Activated CD4-positive, alpha-beta memory T cell treated with anti-CD3 and anti-CD28 coated beads for 36 hours (primary cell): ENCODE measurements around the gene CD151. TPM values are rescaled to one million over a fixed set of nuclear protein-coding genes. Genes with fewer than 3 reads are reported as not detected.
A peak's percentile ranks its signal among the peaks of the same experiment; 100 is the strongest.

Experiments used
- CTCF ChIA-PET: fragments of 350-600 bp; sonication (Branson Sonifier 250); formaldehyde crosslinking; loops from one replicate; lab custom pipeline; 2021; ENCODE audit warnings: antibody characterized with exemption, inconsistent platforms; lab: Charles Lee
- POLR2A ChIA-PET: fragments of 350-600 bp; sonication (Branson Sonifier 250); formaldehyde crosslinking; loops from one replicate; lab custom pipeline; 2021; ENCODE audit warnings: antibody characterized with exemption; lab: Charles Lee
- DNase-seq: peaks from one replicate; pipeline ENCODE4 v3.0.0-alpha.2; 2020
- H3K27ac Mint-ChIP-seq: one replicate; pipeline ENCODE4 v1.8.0; 2021; ENCODE audit warnings: mixed read lengths
- H3K27me3 Mint-ChIP-seq: one replicate; pipeline ENCODE4 v1.8.0; 2021; ENCODE audit warnings: mixed read lengths
- H3K36me3 Mint-ChIP-seq: one replicate; pipeline ENCODE4 v1.8.0; 2021; ENCODE audit warnings: mixed read lengths
- H3K4me1 Mint-ChIP-seq: one replicate; pipeline ENCODE4 v1.8.0; 2021; ENCODE audit warnings: low read depth, mixed read lengths
- H3K4me3 Mint-ChIP-seq: one replicate; pipeline ENCODE4 v1.8.0; 2021; ENCODE audit warnings: mild to moderate bottlenecking, mixed read lengths
- H3K9me3 Mint-ChIP-seq: one replicate; pipeline ENCODE4 v1.8.0; 2021; ENCODE audit warnings: mixed read lengths
- intact Hi-C: fragments of 100-400 bp; cut with micrococcal nuclease; formaldehyde crosslinking; loops from one replicate; pipeline ENCODE4 v1.15.1; 2023
- total RNA-seq, 2 experiments: library from RNA; stranded (reverse); gene quantifications; one replicate each; pipeline ENCODE4 v1.2.3, GENCODE V29; 2021

The CD151 gene
- total RNA-seq, 2 experiments from 2014 or later, result 40.2 to 40.9 TPM

DNA sequence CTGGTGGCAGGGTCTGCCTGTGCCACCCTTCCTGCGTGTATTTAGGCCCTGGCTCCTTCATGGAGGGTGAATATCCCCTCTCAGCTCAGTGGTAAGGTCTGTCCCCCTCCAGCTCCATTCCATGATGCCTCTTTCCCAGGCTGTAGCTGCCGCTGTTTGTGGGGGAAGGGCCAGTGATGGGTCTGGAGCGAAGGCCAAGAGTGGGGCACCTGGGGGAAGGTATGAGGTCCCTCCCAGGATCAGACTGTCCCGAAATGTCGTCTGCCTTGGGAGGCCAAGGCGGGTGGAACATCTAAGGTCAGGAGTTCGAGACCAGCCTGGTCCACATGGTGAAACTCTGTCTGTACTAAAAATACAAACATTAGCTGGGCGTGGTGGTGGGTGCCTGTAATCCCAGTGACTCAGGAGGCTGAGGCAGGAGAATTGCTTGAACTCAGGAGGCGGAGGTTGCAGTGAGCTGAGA lies 1.1 kb downstream of the CD151 start:
- Mint-ChIP-seq H3K27me3 (peaks cover 21% of the 10 kb centered on the region), H3K27ac (no peak overlapping the region), H3K36me3 (peaks cover 1% of the 10 kb centered on the region), H3K4me1 (peaks cover 22% of the 10 kb centered on the region), H3K9me3 (no peaks in the 10 kb centered on the region), H3K4me3 (peak overlapping the region; percentile 65)
- POLR2A ChIA-PET, result interaction anchor here (1.7 to 2.2 kb wide), 2 partner anchors 9 to 14 kb away, joined by 7 to 12 read pairs; partner anchors contain the start of genes PNPLA2, POLR2L and TSPAN4
- intact Hi-C loops, result no loop called here
- no peak for DNase-seq
- CTCF ChIA-PET, result no interaction called here

DNA sequence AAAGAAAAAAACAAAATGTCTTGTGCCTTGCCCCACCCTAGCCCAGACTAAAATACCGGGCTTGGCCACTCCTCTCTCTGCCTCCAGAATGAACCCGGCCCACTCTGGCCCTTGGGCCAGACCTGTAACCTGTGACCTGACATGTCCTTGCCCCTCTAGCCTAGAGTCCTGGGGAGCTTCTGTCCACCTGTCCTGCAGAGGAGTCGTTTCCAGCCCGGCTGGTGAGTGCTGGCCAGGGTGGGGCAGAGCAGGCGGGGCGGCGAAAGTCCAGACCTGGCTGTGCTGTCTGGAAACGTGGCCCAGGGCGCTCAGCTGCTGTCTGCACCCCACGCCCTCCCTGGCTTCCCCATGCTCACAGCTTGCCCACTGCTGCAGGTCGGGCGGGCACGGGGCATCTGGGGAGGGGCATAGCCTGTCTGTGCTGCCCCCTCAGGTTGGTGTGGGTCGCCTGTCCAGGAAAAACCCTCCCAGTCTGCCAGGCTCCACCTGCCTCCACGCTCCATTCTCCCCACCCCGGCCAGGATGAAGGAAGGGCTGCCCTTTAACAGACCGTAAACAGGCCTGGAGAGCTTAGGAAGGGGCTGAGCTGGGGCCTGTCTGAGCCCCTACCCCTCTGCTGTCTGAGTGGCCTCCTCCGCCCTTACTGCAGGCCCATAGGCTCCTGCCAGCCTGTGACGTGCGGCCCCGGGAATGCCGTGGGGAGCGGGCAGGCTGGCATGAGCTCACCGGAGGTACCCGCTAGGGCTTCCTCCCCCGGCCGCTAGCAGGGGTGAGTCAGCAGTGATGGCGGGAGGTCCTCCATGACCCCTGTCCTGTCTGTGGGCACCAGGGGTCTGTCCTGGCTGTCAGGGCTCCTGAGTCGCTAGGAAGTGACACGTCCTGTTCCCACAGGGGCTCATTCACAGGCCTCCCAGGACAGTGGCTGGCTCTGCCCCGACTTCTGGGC lies 1.9 kb downstream of the CD151 start:
- intact Hi-C loops, result no loop called here
- Mint-ChIP-seq H3K4me3 (no peak overlapping the region), H3K9me3 (no peaks in the 10 kb centered on the region), H3K27ac (no peak overlapping the region), H3K4me1 (peaks cover 18% of the 10 kb centered on the region), H3K36me3 (peaks cover 2% of the 10 kb centered on the region), H3K27me3 (peaks cover 14% of the 10 kb centered on the region)
- ChIA-PET POLR2A (interaction anchor here (2.2 kb wide), 1 partner anchor 8 kb away, joined by 12 read pairs; the partner anchor contains the start of genes POLR2L and TSPAN4), CTCF (interaction anchor here (0.5 kb wide), 1 partner anchor 554 kb away, joined by 3 read pairs; no protein-coding TSS in a partner anchor)
- no peak for DNase-seq

DNA sequence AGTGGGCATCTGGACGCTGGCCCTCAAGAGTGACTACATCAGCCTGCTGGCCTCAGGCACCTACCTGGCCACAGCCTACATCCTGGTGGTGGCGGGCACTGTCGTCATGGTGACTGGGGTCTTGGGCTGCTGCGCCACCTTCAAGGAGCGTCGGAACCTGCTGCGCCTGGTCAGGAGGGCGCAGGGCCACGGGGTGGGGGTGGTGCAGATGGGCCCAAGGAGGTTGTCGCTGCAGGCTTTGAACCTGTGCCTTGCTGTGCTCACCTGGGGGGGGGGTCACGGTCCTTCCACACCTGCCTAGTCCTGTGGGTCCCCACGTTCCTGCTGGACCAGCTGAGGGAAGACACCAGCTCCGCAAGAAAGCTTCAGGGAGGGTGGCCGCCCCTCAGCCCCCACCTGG lies 3.5 kb downstream of the CD151 start:
- ChIA-PET CTCF (no interaction called here), POLR2A (interaction anchor here (1.5 kb wide), 1 partner anchor 10 kb away, joined by 4 read pairs; no protein-coding TSS in a partner anchor)
- Mint-ChIP-seq H3K36me3 (peaks cover 5% of the 10 kb centered on the region), H3K9me3 (no peaks in the 10 kb centered on the region), H3K4me1 (peaks cover 27% of the 10 kb centered on the region), H3K27ac (no peak overlapping the region), H3K4me3 (no peak overlapping the region), H3K27me3 (peaks cover 8% of the 10 kb centered on the region)
- no peak for DNase-seq
- intact Hi-C loops, result no loop called here

DNA sequence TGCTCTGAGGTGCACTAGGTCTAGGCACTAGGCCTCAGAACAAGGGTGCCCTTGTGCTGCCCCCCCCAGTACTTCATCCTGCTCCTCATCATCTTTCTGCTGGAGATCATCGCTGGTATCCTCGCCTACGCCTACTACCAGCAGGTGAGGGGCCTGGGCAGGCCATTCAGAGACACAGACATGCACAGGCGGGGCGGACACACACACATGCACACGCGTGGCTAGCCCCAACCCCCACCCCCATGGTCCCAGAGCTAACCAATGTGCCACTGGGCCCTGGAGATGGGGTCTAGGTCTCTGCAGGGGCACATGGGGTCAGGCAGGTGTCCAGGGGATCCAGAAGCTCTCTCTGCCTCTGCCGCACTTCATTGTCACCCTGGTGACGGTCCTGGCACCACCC lies 3.9 kb downstream of the CD151 start:
- CTCF ChIA-PET, result no interaction called here
- Mint-ChIP-seq H3K36me3 (peaks cover 5% of the 10 kb centered on the region), H3K27me3 (peaks cover 5% of the 10 kb centered on the region), H3K27ac (no peak overlapping the region), H3K9me3 (no peaks in the 10 kb centered on the region), H3K4me1 (peaks cover 25% of the 10 kb centered on the region), H3K4me3 (no peak overlapping the region)
- POLR2A ChIA-PET, result interaction anchor here (1.5 kb wide), 1 partner anchor 10 kb away, joined by 4 read pairs; no protein-coding TSS in a partner anchor
- no peak for DNase-seq
- intact Hi-C loops, result no loop called here

DNA sequence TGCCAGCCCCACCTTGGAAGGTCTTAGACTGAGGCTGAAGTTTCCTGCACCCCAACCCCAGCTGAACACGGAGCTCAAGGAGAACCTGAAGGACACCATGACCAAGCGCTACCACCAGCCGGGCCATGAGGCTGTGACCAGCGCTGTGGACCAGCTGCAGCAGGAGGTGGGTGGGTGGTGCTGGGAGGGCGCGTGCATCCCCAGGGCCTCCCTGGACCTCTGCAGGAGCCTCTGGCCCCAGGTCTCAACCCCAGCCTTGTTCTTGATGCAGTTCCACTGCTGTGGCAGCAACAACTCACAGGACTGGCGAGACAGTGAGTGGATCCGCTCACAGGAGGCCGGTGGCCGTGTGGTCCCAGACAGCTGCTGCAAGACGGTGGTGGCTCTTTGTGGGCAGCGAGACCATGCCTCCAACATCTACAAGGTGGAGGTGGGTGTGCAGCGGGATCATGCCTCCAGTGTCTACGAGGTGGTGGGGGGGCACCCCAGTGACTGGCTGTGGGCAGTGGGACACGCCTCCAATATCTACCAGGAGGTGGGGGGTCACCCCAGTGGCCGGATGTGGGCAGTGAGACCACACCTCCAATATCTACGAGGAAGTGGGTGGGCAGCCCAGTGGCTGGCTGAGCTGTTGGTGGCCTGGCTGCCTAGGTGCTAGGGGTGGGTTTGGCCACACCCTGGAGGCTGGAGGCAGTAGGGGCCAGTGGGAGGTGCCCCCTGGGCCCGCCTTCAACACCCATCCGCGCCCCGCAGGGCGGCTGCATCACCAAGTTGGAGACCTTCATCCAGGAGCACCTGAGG lies 4.6 kb downstream of the CD151 start:
- no peaks in the 10 kb centered on the region for H3K27me3 Mint-ChIP-seq
- no peak overlapping the region for H3K27ac Mint-ChIP-seq
- no peaks in the 10 kb centered on the region for H3K9me3 Mint-ChIP-seq
- H3K36me3 Mint-ChIP-seq, result peaks cover 5% of the 10 kb centered on the region
- intact Hi-C loops, result no loop called here
- H3K4me1 Mint-ChIP-seq, result peaks cover 23% of the 10 kb centered on the region
- H3K4me3 Mint-ChIP-seq, result no peak overlapping the region
- DNase-seq, result no peak
- ChIA-PET POLR2A (interaction anchor here (1.5 kb wide), 1 partner anchor 11 kb away, joined by 4 read pairs; no protein-coding TSS in a partner anchor), CTCF (no interaction called here)

DNA sequence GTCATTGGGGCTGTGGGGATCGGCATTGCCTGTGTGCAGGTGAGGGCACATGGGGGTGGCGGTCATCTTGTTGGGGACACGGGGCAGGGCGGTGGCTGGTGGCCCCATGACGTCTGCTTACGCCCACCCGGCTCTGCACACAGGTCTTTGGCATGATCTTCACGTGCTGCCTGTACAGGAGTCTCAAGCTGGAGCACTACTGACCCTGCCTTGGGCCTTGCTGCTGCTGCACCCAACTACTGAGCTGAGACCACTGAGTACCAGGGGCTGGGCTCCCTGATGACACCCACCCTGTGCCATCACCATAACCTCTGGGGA lies 5.2 kb downstream of the CD151 start:
- no peaks in the 10 kb centered on the region for H3K9me3 Mint-ChIP-seq
- peaks cover 23% of the 10 kb centered on the region for H3K4me1 Mint-ChIP-seq
- peaks cover 5% of the 10 kb centered on the region for H3K36me3 Mint-ChIP-seq
- H3K4me3 Mint-ChIP-seq, result no peak overlapping the region
- no peaks in the 10 kb centered on the region for H3K27me3 Mint-ChIP-seq
- no peak overlapping the region for H3K27ac Mint-ChIP-seq
- ChIA-PET POLR2A (no interaction called here), CTCF (interaction anchor here (1.4 kb wide), 1 partner anchor 10 kb away, joined by 4 read pairs; no protein-coding TSS in a partner anchor)
- no peak for DNase-seq
- intact Hi-C loops, result no loop called here

DNA sequence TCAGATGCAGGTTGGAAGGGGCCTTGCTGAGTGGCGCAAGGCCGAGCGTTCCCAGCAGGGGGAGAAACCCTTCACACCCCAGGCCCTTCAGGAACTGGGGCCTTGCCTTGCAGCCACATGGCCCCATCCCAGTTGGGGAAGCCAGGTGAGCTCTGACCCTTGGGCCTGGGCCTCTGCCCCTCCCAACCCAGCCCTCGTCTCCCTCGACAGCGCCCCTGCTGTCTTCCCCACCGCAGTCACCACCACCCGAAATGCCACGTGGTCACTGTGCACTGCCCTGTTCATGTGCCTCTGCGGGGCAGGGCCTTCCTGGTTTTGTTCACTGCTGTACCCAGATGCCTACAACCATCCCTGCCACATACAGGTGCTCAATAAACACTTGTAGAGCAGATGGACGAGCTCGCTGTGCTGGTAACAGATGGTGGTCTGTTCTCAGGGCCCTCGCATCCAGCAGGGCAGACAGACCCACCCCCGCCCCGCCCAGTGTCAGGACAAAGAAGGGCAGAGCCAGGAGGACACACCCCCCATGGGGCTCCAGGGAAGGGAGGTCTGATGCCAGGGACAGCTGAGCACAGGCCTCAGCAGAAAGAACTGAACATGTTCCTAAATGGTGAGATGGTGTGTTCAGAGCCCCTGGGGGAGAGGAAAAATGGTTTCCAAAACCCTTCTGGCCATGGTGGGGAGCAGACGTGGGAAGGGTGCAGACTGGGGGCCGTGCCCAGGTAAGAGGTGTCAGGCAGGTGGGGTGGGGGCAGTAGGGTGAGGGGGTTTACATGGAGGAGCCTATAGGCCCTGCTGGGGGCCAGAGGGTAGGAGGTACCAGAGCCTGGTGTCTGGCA lies 5.9 kb downstream of the CD151 start:
- Mint-ChIP-seq H3K9me3 (no peaks in the 10 kb centered on the region), H3K36me3 (peaks cover 5% of the 10 kb centered on the region), H3K27ac (no peak overlapping the region), H3K4me1 (peaks cover 27% of the 10 kb centered on the region), H3K4me3 (no peak overlapping the region), H3K27me3 (peaks cover under 1% of the 10 kb centered on the region)
- CTCF ChIA-PET, result interaction anchor here (1.4 kb wide), 1 partner anchor 10 kb away, joined by 4 read pairs; no protein-coding TSS in a partner anchor
- POLR2A ChIA-PET, result no interaction called here
- intact Hi-C loops, result no loop called here
- no peak for DNase-seq

DNA sequence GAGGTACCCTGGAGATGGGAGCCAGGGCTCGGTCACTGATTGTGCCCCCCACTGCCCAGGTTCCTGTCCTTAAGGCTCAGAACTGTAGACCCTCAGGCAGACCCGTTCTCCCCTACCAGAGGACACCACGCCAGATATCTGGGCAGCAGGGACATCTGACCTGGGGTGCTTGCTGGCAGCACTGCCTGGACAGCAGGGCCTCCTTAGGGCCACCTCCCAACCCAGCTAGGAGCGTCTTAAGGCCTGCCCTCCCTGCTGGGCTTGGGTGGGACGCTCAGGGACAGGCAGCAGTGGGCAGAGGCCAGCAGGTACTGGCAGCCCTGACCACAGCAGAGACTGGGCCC lies 6.5 kb downstream of the CD151 start:
- Mint-ChIP-seq H3K9me3 (no peaks in the 10 kb centered on the region), H3K4me3 (no peak overlapping the region), H3K4me1 (peaks cover 24% of the 10 kb centered on the region), H3K27me3 (peaks cover 4% of the 10 kb centered on the region), H3K27ac (no peak overlapping the region), H3K36me3 (peaks cover 5% of the 10 kb centered on the region)
- no peak for DNase-seq
- ChIA-PET POLR2A (no interaction called here), CTCF (interaction anchor here (1.4 kb wide), 1 partner anchor 9 kb away, joined by 4 read pairs; no protein-coding TSS in a partner anchor)
- intact Hi-C loops, result no loop called here

DNA sequence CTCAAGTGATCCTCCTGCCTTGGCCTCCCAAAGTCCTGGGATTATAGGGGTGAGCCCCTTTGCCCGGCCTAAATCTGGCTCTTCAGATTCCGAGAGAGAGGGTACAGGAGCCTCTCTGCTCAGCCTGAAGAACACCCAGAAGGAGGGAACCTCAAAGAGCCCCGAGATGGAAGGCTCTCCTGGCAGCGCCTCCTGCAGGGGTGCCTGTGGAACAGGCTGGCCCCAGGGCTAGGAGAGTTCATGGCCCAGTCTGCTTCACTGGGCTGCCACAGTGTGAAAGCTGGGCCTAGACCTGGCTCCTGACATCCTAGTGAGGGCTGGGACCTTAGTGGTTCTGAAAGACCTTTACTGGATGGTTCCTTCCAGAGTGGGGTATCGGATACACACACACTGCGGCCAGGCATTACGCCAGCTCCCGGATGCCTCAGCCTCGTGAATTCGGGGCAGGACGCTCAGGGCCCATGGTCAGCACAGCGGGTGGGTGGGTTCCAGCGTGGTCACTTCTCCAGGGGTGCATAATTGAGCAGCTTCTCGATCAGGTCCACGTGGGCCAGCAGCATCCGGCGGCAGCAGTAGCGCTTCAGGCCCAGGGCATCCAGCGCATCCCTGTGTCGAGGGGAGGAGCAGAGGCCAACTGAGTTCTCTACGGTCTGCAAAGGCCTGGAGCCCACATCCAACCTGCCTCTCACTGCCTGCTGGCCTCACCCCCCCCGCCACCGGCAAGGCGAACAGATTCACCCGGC lies 7.3 kb downstream of the CD151 start:
- POLR2A ChIA-PET, result interaction anchor here (0.7 to 1.2 kb wide), 4 partner anchors 9 to 30 kb away, joined by 3 to 5 read pairs (median 4); no protein-coding TSS in a partner anchor

DNA sequence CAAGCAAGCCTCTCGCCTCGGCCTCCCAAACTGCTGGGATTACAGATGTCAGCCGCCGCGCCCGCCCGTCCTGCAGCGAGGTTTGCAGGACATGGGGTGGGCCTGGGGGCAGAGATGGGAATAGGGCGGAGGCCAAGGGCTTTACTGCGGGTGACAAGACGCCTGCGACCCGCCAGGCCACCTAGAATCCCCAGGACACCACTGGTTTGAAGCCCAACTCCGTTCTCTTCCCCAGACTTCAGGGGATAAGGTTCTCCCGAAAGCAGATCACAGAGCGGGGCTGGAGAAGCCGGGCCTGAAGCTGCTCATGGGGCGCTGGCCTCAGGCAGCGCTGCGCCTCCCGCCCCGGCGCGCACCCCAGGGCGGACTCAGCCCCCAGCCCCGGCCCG lies 9.2 kb downstream of the CD151 start:
- H3K27ac Mint-ChIP-seq, result peak overlapping the region; percentile 74
- peak overlapping the region; percentile 85 for H3K4me3 Mint-ChIP-seq
- no peaks in the 10 kb centered on the region for H3K9me3 Mint-ChIP-seq
- H3K36me3 Mint-ChIP-seq, result peaks cover 5% of the 10 kb centered on the region
- peaks cover 4% of the 10 kb centered on the region for H3K27me3 Mint-ChIP-seq
- DNase-seq, result no peak
- POLR2A ChIA-PET, result interaction anchor here (0.5 to 2.8 kb wide), 4 partner anchors 9 to 1235 kb away, joined by 3 to 12 read pairs (median 6); partner anchors contain the start of genes CD151 and RPLP2
- intact Hi-C loops, result loop anchor here (1.0 to 5.0 kb wide), 3 partner anchors 10 to 85 kb away; partner anchors contain the start of genes AP2A2, CD151 and CHID1
- H3K4me1 Mint-ChIP-seq, result peaks cover 22% of the 10 kb centered on the region
- CTCF ChIA-PET, result interaction anchor here (1.1 kb wide), 1 partner anchor 34 kb away, joined by 3 read pairs; no protein-coding TSS in a partner anchor

More for the DNA sequence above, 7.3 kb downstream of the CD151 start:
- H3K4me1 Mint-ChIP-seq, result peaks cover 22% of the 10 kb centered on the region
- H3K36me3 Mint-ChIP-seq, result peaks cover 5% of the 10 kb centered on the region
- DNase-seq, result no peak
- CTCF ChIA-PET, result no interaction called here
- intact Hi-C loops, result loop anchor here (5.0 kb wide), 1 partner anchor 87 kb away; the partner anchor contains the start of gene AP2A2
- peak overlapping the region; percentile 85 for H3K4me3 Mint-ChIP-seq
- H3K9me3 Mint-ChIP-seq, result no peaks in the 10 kb centered on the region
- peaks cover 4% of the 10 kb centered on the region for H3K27me3 Mint-ChIP-seq
- no peak overlapping the region for H3K27ac Mint-ChIP-seq
